GM12872 (cell line): ENCODE results near the gene CPSF2.

ENCODE experiments used
- CTCF ChIP-seq: IDR thresholded peaks from 3 replicates; pipeline ENCODE4 v1.5.1; 2011; ENCODE audit warnings: low read depth, mild to moderate bottlenecking, low read length, moderate library complexity; ENCODE audit not compliant: insufficient read depth

CPSF2 gene

GRCh38 chr14:92121670-92122350 is at the start of gene CPSF2, which contains the start of gene NDUFB1:
Gene CPSF2, plus strand, starts transcription at chr14:92121969. Its CDS starts 9,016 bp downstream, at chr14:92130985.
Gene NDUFB1, minus strand, starts transcription at chr14:92121706. Its CDS starts 4,069 bp downstream, at chr14:92117637.
- TF ChIP-seq CTCF = no peak

DNA sequence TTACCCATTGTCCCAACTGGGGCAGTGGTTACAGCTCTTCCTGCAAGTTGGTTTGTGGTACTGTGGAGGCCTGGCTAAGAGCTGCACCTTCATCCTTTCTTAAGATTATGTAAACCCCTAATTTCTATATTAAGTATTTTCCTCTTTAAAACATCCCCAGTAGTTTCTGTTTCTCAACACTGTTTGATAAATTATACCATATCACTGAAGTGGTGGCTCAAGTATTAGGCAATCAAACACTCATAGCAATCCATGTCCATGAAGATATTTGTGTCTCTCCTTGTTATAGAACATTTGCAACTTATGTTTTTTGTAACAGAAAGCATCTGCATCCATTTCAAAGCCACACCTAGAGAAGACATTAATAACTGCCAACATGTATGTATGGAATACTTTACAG is 47.2 kb upstream of the CPSF2 start:
- no peak for TF ChIP-seq CTCF

- no peak for TF ChIP-seq CTCF
Measured at GRCh38 chr14:92088494-92088893, 33.3 kb upstream of the CPSF2 start.

DNA sequence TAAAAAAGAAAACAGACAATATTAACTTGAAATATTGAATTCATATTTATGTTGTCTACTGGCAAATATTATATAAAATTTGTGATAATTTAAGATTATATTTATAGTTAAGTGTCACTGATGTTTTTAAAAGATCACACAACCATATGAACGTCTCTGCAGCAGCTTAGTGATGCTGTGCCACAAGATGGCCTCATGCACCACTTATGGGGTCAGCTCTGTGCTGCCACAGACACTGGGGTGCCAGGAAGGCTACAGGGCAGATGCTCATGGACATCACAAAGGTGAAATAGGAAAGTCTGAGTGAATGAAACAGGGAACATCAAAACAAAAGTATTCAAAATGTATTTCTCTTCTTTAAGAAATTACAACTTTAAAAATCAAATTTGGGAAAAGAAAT is 28.4 kb upstream of the CPSF2 start:
- peak; percentile 35; the same call in 1 of the 3 replicates for TF ChIP-seq CTCF

DNA sequence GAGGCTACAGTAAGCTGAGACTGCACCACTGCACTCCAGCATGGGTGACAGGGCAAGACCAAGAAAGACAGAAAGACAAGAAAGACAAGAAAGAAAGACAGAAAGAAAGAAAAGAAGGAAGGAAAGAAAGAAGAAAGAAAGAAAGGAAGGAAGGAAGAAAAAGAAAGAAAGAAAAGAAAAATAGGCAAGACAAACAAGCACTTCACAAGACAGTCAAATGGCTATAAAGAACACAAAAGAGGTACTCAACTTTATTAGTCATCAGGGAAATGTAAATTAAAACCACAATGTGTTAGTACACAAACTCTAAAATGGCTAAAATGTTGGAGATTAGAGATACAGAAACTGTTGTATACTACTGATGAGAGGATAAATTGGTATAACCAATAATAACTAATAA is 22.0 kb upstream of the CPSF2 start:
- TF ChIP-seq CTCF = no peak

DNA sequence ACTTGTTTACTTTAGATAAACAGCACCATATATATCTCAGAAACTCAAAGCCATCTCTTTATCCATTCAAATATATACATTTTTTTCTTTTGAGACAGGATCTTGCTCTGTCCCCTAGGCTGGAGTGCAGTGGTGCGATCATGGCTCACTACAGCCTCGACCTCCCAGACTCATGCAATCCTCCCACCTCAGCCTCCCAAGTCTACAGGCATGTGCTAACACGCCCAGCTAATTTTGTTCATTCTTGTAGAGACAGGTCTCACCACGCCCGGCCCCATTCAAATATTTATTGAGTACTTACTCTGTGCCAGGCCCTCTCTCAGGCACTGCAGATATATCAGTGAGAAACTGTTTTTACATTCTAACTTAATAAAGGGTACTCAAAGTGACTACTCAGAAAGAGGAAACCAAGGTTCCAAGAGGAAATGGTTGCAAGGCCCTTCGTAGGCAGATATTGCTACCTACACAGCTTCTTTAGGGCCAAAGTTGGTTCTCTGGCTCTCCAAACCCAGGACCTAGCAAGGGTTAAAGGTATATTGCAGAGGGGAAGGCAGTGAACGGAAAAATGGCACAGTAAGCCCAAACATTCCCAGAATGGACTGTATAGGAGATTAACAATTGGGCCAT is 18.3 kb upstream of the CPSF2 start:
- no peak for TF ChIP-seq CTCF

DNA sequence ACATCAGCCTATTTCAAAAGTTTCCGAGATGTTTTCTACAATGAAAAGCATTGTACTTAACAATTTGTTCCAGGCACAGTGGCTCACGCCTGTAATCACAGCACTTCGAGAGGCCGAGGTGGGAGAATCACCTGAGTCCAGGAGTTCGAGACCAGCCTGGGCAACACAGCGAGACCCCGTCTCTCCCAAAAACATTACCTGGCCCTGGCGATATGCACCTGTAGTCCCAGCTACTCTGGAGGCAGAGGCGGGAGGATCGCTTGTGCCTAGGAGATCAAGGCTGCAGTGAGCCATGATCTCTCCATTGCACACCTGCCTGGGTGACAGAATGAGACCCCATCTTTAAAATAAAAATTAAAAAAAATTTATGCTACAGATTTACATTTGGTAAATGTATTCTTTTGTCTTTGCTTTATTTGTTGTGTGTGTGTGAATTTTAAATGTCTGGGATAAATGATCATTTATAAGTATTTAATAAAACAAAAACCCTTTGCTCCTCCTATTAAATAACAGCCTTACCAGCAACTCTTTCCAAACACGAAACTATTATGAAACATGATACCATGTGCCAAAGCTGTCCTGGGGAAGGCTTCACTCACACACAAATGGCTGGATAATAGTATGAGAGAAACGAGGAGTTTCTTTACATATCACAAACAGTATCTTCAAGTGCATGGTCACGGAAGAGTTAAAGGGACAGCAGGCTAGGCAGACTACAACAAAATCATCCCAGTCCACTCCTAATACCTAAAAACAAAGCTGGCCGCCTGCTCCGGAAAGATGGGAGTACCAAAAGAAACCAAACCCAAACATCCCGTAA is 16.5 kb upstream of the CPSF2 start:
- TF ChIP-seq CTCF = no peak
